ENCODE results near the gene CEP192. TPM values are rescaled to one million over a fixed set of nuclear protein-coding genes. Genes with fewer than 3 reads are reported as not detected.
A peak's percentile ranks its signal among the peaks of the same experiment; 100 is the strongest.

CEP192 gene
- total and polyA plus RNA-seq, 2 of the 13 experiments (the other 11 are each of a cell fraction or from before 2014, with no cell fraction given): 15.3 to 24.7 TPM

GRCh38 chr18:13145636-13146190 is 154.6 kb downstream of the CEP192 start (continued):
- no peak for TF ChIP-seq ARNT (IDR thresholded peaks at IDR 0.05)
- no peak for TF ChIP-seq ZKSCAN8 (CRISPR knock-in tag; IDR thresholded peaks at IDR 0.05; ENCODE audit: borderline replicate concordance)
- TF ChIP-seq NR2F6 (IDR thresholded peaks at IDR 0.05): no peak
- no peak for TF ChIP-seq NR2F6 (CRISPR knock-in tag; IDR thresholded peaks at IDR 0.05)
- no peak for TF ChIP-seq MTERF4 (CRISPR knock-in tag; IDR thresholded peaks at IDR 0.05)
- no peak for TF ChIP-seq BCLAF1 (IDR thresholded peaks at IDR 0.05)
- TF ChIP-seq SMYD3 (CRISPR knock-in tag; IDR thresholded peaks at IDR 0.05): no peak
- no peak for TF ChIP-seq ZNF280D (CRISPR knock-in tag; IDR thresholded peaks at IDR 0.05)
- no peak for TF ChIP-seq ZFP36L1 (CRISPR knock-in tag; IDR thresholded peaks at IDR 0.05)
- 0 out of 2 replicates have a peak, but pooled peaks have one; percentile 12 for TF ChIP-seq PAXIP1 (CRISPR knock-in tag; conservative IDR thresholded peaks at IDR 0.05)
- TF ChIP-seq SP140L (CRISPR knock-in tag; IDR thresholded peaks at IDR 0.05; ENCODE audit: borderline replicate concordance): no peak
- TF ChIP-seq ZNF768 (CRISPR knock-in tag; IDR thresholded peaks at IDR 0.05): no peak

All from HepG2 (cell line).